Neural cell (in vitro differentiated cells): ENCODE measurements around the gene ZNF407. TPM values are rescaled to one million over a fixed set of nuclear protein-coding genes. Genes with fewer than 3 reads are reported as not detected.

Experiments
- H2AFZ ChIP-seq: fragments of 200-600, 300-800 bp; sonication (generic), shearing (Covaris generic); 2 replicates; pipeline ENCODE4 v1.6.0; 2014; ENCODE audit warnings: low read depth, mild to moderate bottlenecking, antibody characterized with exemption, low read length, moderate library complexity
- H3F3A ChIP-seq: fragments of 200-600 bp; shearing (Covaris generic); 2 replicates; pipeline ENCODE4 v1.6.1; 2016; ENCODE audit warnings: mild to moderate bottlenecking, moderate library complexity, mixed read lengths, antibody characterized with exemption, low read length; ENCODE audit not compliant: insufficient read depth, poor library complexity, severe bottlenecking
- H3K27ac ChIP-seq: fragments of 200-600, 300-800 bp; sonication (generic), shearing (Covaris generic); 2 replicates; pipeline ENCODE4 v1.5.1; 2014; ENCODE audit warnings: mild to moderate bottlenecking, low read length, moderate library complexity
- H3K27me3 ChIP-seq: fragments of 300-800, 200-600 bp; sonication (generic), shearing (Covaris generic); 2 replicates; pipeline ENCODE4 v1.6.0; 2014; ENCODE audit warnings: mild to moderate bottlenecking, low read depth, low read length, moderate library complexity; ENCODE audit not compliant: insufficient read depth
- H3K36me3 ChIP-seq: fragments of 300-800, 200-600 bp; sonication (generic), shearing (Covaris generic); 2 replicates; pipeline ENCODE4 v1.5.1; 2014; ENCODE audit warnings: mild to moderate bottlenecking, antibody characterized with exemption, low read length, moderate library complexity; ENCODE audit not compliant: insufficient read depth
- H3K4me2 ChIP-seq: fragments of 300-800, 200-600 bp; sonication (generic), shearing (Covaris generic); 2 replicates; pipeline ENCODE4 v1.6.0; 2014; ENCODE audit warnings: mild to moderate bottlenecking, low read length
- H3K4me3 ChIP-seq: fragments of 300-800, 200-600 bp; sonication (generic), shearing (Covaris generic); 2 replicates; pipeline ENCODE4 v1.5.1; 2014; ENCODE audit warnings: mild to moderate bottlenecking, low read length, moderate library complexity
- H3K79me2 ChIP-seq: fragments of 200-600 bp; shearing (Covaris generic); replicated peaks from 2 replicates; pipeline ENCODE4 v1.6.0; 2014; ENCODE audit warnings: mild to moderate bottlenecking, low read length, moderate library complexity; ENCODE audit not compliant: insufficient read depth
- H3K9ac ChIP-seq: fragments of 300-800, 200-600 bp; sonication (generic), shearing (Covaris generic); 2 replicates; pipeline ENCODE4 v1.6.1; 2016; ENCODE audit warnings: mild to moderate bottlenecking, low read length, mixed read lengths
- H3K9me2 ChIP-seq: fragments of 200-600 bp; shearing (Covaris generic); 2 replicates; pipeline ENCODE4 v1.6.1; 2016; ENCODE audit warnings: mild to moderate bottlenecking, low read length, mixed read lengths; ENCODE audit not compliant: insufficient read depth
- H3K9me3 ChIP-seq: fragments of 200-600, 300-800 bp; sonication (generic), shearing (Covaris generic); 2 replicates; pipeline ENCODE4 v1.6.1; 2016; ENCODE audit warnings: mild to moderate bottlenecking, mixed run types, low read length, moderate library complexity, mixed read lengths
- H4K20me1 ChIP-seq: fragments of 200-600 bp; shearing (Covaris generic); 2 replicates; pipeline ENCODE4 v1.6.1; 2016; ENCODE audit warnings: mild to moderate bottlenecking, mixed run types; ENCODE audit not compliant: insufficient read depth
- EP300 ChIP-seq: fragments of 450-650 bp; conservative IDR thresholded peaks from 2 replicates; pipeline ENCODE4 v1.6.1; 2014; ENCODE audit warnings: antibody characterized with exemption, mild to moderate bottlenecking, moderate library complexity; ENCODE audit not compliant: poor library complexity, severe bottlenecking
- EZH2 ChIP-seq: fragments of 200-600, 300-800 bp; shearing (Covaris generic), sonication (generic); IDR thresholded peaks from 2 replicates; pipeline ENCODE4 v1.6.1; 2014; ENCODE audit warnings: antibody characterized with exemption, low read length, borderline replicate concordance, mild to moderate bottlenecking; ENCODE audit not compliant: insufficient read depth, poor library complexity, severe bottlenecking
- MXI1 ChIP-seq: fragments of 450-650 bp; conservative IDR thresholded peaks from 2 replicates; pipeline ENCODE4 v1.6.1; 2014; ENCODE audit warnings: antibody characterized with exemption, mild to moderate bottlenecking; ENCODE audit not compliant: poor library complexity, severe bottlenecking
- POLR2AphosphoS5 ChIP-seq: IDR thresholded peaks from 2 replicates; pipeline ENCODE4 v1.6.1; 2012
- RAD21 ChIP-seq: fragments of 450-650 bp; conservative IDR thresholded peaks from 2 replicates; pipeline ENCODE4 v1.6.1; 2014; ENCODE audit warnings: antibody characterized with exemption, mild to moderate bottlenecking, moderate library complexity
- SMC3 ChIP-seq: fragments of 450-650 bp; conservative IDR thresholded peaks from 2 replicates; pipeline ENCODE4 v1.6.1; 2014; ENCODE audit warnings: antibody characterized with exemption, mild to moderate bottlenecking, moderate library complexity; ENCODE audit not compliant: poor library complexity
- TAF1 ChIP-seq: IDR thresholded peaks from 2 replicates; pipeline ENCODE4 v1.6.1; 2012; ENCODE audit warnings: low read depth
- polyA plus RNA-seq: library from polyadenylated mRNA; depleted of rRNA; stranded (reverse); fragments of >200 nt; gene quantifications from 2 replicates; pipeline ENCODE4 v1.2.3, GENCODE V29; 2014
- TF ChIP-seq, protein P1 (sequence below): IDR thresholded peaks from 2 replicates; pipeline ENCODE4 v1.6.1; 2012; ENCODE audit warnings: borderline replicate concordance
- TF ChIP-seq, protein P2 (sequence below): fragments of 450-650 bp; IDR thresholded peaks from 2 replicates; pipeline ENCODE4 v1.5.1; 2014; ENCODE audit warnings: antibody characterized with exemption, mild to moderate bottlenecking, moderate library complexity; ENCODE audit not compliant: poor library complexity, severe bottlenecking

ZNF407 gene
- polyA plus RNA-seq, 1 donor from 2014 or later = 2.9 TPM

DNA sequence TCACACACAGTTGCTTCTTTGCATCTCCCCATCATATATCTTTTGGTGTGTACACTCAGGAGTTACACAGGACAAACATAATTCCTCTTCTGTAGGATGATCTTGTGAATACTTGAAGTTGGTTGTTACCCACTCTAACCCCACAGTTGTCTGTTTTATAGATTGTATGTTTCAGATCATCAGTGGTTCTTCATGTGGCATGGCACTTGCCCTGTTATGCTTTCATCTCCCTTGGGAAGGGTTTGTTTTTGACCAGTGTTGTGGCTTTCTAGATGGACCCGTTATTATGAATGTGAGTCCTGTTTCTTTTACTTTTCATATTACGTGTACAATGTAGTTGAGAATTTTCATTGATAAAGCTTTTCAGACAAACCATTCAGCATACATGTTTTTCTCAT lies 82.0 kb downstream of the ZNF407 start:
- Histone ChIP-seq H3K4me3 (no peak overlapping the region), H3K9me3 (peaks cover 8% of the 10 kb centered on the region)

GRCh38 chr18:74682141-74682990 lies 84.7 kb downstream of the ZNF407 start:
- no peaks in the 10 kb centered on the region for H3K27me3 ChIP-seq
- H3F3A ChIP-seq = no peaks in the 10 kb centered on the region
- H3K27ac ChIP-seq = no peak overlapping the region
- H2AFZ ChIP-seq = no peak overlapping the region
- no peaks in the 10 kb centered on the region for H3K9me2 ChIP-seq
- no peak overlapping the region for H3K4me3 ChIP-seq
- no peaks in the 10 kb centered on the region for H3K79me2 ChIP-seq
- H3K4me2 ChIP-seq = no peak overlapping the region
- no peak for TF ChIP-seq RAD21
- TF ChIP-seq POLR2AphosphoS5 = no peak
- TF ChIP-seq TAF1 = no peak
- no peak for TF ChIP-seq EZH2
- TF ChIP-seq, protein P1, sequence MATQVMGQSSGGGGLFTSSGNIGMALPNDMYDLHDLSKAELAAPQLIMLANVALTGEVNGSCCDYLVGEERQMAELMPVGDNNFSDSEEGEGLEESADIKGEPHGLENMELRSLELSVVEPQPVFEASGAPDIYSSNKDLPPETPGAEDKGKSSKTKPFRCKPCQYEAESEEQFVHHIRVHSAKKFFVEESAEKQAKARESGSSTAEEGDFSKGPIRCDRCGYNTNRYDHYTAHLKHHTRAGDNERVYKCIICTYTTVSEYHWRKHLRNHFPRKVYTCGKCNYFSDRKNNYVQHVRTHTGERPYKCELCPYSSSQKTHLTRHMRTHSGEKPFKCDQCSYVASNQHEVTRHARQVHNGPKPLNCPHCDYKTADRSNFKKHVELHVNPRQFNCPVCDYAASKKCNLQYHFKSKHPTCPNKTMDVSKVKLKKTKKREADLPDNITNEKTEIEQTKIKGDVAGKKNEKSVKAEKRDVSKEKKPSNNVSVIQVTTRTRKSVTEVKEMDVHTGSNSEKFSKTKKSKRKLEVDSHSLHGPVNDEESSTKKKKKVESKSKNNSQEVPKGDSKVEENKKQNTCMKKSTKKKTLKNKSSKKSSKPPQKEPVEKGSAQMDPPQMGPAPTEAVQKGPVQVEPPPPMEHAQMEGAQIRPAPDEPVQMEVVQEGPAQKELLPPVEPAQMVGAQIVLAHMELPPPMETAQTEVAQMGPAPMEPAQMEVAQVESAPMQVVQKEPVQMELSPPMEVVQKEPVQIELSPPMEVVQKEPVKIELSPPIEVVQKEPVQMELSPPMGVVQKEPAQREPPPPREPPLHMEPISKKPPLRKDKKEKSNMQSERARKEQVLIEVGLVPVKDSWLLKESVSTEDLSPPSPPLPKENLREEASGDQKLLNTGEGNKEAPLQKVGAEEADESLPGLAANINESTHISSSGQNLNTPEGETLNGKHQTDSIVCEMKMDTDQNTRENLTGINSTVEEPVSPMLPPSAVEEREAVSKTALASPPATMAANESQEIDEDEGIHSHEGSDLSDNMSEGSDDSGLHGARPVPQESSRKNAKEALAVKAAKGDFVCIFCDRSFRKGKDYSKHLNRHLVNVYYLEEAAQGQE = no peak
- TF ChIP-seq, protein P2, sequence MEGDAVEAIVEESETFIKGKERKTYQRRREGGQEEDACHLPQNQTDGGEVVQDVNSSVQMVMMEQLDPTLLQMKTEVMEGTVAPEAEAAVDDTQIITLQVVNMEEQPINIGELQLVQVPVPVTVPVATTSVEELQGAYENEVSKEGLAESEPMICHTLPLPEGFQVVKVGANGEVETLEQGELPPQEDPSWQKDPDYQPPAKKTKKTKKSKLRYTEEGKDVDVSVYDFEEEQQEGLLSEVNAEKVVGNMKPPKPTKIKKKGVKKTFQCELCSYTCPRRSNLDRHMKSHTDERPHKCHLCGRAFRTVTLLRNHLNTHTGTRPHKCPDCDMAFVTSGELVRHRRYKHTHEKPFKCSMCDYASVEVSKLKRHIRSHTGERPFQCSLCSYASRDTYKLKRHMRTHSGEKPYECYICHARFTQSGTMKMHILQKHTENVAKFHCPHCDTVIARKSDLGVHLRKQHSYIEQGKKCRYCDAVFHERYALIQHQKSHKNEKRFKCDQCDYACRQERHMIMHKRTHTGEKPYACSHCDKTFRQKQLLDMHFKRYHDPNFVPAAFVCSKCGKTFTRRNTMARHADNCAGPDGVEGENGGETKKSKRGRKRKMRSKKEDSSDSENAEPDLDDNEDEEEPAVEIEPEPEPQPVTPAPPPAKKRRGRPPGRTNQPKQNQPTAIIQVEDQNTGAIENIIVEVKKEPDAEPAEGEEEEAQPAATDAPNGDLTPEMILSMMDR = no peak
- TF ChIP-seq EP300 = no peak
- TF ChIP-seq SMC3 = no peak
- no peak for TF ChIP-seq MXI1
- no peaks in the 10 kb centered on the region for H4K20me1 ChIP-seq
- peaks cover 8% of the 10 kb centered on the region for H3K9me3 ChIP-seq
- no peak overlapping the region for H3K9ac ChIP-seq
- H3K36me3 ChIP-seq = no peaks in the 10 kb centered on the region

More for the DNA sequence above, 82.0 kb downstream of the ZNF407 start:
- no peaks in the 10 kb centered on the region for H3K36me3 ChIP-seq
- no peak overlapping the region for H2AFZ ChIP-seq
- no peak overlapping the region for H3K9ac ChIP-seq
- H3K27me3 ChIP-seq = no peaks in the 10 kb centered on the region
- no peaks in the 10 kb centered on the region for H4K20me1 ChIP-seq
- H3K27ac ChIP-seq = no peak overlapping the region
- H3F3A ChIP-seq = no peaks in the 10 kb centered on the region
- no peaks in the 10 kb centered on the region for H3K9me2 ChIP-seq
- H3K79me2 ChIP-seq = no peaks in the 10 kb centered on the region
- no peak for TF ChIP-seq POLR2AphosphoS5
- TF ChIP-seq EP300 = no peak
- TF ChIP-seq, protein P1 = no peak
- no peak for TF ChIP-seq TAF1
- TF ChIP-seq, protein P2 = no peak
- no peak for TF ChIP-seq RAD21
- no peak for TF ChIP-seq SMC3
- TF ChIP-seq EZH2 = no peak
- no peak for TF ChIP-seq MXI1
- no peak overlapping the region for H3K4me2 ChIP-seq
